ENCODE data around the gene AHNAK.

Gene AHNAK

DNA sequence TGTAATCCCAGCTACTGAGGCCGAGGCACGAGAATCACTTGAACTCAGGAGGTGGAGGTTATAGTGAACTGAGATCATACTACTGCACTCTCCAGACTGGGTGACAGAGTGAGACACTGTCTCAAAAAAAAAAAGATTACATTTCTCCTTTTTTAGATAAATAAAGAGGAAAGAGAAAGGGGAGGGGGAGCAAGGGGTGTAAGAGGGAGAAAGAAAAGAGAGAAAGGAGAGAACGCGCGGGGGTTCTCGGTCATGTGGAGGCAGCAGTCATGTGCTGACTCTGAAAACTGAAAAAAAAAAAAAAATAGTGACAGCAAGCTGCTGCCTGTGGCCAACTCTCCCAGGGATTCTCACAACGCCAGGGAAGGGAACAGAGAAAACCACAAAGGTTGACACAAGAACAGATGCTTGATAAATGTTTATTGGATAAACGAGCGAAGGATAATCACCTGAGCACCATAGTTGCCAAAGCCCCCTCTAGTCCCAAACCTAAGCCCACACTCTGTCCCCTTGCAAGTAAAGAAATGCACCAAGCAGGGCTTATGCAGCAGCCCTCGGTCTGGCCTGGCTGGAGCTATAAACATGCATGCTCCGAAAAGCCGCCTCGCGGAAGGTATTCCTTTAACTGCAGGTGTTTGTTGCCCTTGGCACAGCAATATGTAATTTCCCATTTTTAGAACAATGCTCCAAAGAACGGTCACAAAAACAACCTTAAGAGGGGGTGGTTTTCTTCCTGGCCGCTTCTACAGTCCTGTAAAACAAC is 113.3 kb downstream of the AHNAK start:
- DNase-seq (ENCODE audit: low read depth, low spot score) = no peak

GRCh38 chr11:62432695-62433094 is 113.9 kb downstream of the AHNAK start:
- no peak for DNase-seq (ENCODE audit: low read depth, low spot score)

DNA sequence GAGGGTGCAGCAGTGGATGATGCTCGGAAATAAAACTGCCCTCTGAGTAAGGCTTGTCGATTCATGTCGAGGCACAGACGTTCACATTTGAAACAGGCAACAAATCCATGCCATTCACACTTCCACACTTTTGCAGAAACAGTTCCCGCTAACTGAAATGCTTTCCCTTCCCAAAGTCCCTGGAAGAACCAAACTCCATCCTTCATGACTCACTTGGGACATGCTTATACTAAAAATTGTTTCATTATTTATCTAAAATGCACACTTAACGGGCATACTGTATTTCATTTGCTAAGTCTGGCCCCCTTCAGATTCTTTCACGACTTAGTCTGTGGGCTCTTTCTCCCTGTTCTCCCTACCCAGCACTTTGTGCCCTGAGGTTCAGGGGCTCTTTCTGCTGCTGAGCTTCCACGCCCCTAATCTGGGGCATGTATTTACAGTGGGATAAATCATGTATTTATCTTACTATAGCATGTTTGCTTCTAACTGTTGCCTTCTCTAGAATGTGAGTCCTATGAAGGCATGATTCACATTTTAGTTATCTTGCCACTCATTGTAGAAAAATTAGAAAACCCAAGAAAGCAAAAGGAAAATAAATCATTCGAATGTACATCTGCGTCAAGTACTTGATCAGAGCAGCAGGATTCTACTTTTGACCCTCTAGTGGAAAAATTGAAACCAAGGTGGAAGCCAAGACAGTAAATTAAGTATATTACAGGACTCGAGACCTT is 115.3 kb downstream of the AHNAK start:
- no peak for DNase-seq (ENCODE audit: low read depth, low spot score)

- DNase-seq (ENCODE audit: low read depth, low spot score) = no peak
Observed at GRCh38 chr11:62430425-62430824, 116.2 kb downstream of the AHNAK start.

DNA sequence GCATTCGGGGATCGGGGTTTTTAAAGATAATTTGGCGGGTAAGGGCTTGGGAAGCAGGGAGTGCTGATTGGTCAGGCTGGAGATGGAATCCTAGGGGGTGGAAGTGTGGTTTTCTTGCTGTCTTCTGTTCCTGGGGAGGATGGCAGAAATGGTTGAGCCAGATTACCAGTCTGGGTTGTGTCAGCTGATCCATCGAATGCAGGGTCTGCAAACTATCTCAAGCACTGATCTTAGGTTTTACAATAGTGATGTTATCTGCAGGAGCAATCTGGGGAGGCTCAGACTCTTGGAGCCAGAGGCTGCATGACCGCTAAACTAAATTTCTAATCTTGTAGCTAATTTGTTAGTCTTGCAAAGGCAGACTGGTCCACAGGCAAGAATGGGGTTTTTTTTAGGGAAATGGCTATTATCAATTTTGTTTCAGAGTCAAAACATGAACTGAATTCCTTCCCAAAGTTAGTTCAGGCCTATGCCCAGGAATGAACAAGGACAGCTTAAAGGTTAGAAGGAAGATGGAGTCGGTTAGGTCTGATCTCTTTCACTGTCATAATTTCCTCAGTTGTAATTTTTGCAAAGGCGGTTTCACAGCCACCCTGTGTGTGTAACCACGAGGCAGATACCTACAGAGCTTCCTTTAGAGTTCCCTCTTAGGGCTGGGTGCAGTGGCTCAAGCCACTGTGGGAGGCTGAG is 117.6 kb downstream of the AHNAK start:
- DNase-seq (ENCODE audit: low read depth, low spot score) = no peak

GRCh38 chr11:62427630-62428233 is 118.9 kb downstream of the AHNAK start:
- no peak for DNase-seq (ENCODE audit: low read depth, low spot score)

DNA sequence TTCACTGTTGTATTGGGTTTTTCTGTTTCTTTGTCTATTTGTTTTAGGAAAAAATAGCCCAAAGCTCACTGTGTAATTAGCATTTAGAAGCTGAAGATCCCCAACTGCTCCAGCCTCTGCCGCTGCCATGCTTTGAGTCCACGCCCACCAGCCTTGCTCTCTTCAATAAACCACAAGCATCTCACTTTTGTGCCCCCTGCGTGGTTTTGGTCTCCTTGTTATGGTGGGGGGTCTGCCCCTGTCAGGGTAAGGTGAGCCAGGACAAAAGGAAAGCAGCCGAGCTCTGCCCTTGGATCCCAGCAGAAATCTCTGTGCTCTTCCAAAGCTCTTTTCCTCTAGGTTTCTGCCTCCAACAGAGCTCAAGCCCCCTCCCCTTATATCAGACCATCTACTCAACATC is 123.6 kb downstream of the AHNAK start:
- DNase-seq (ENCODE audit: low read depth, low spot score) = no peak

- no peak for DNase-seq (ENCODE audit: low read depth, low spot score)
Observed at GRCh38 chr11:62421996-62422395, 124.6 kb downstream of the AHNAK start.

- no peak for DNase-seq (ENCODE audit: low read depth, low spot score)
Observed at GRCh38 chr11:62420882-62421281, 125.7 kb downstream of the AHNAK start.

DNA sequence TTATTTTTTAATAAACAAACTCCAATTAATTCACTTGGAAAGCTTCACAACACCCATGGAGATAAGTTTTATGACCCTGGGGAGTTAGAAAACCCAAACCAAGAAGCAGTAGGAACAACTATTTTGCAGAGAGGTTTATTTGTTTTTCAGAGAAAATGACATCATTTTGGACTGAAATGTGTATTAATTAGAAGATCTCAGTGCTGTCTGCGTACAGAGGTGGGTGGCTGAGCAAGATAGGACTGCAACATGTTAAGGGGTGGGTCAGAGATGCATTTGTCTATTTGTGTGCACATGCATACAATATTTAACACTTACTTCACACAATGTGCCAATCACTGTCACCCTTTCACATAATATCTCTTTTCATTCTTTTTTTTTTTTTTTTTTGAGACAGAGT is 126.7 kb downstream of the AHNAK start:
- no peak for DNase-seq (ENCODE audit: low read depth, low spot score)

GRCh38 chr11:62419314-62419929 is 127.2 kb downstream of the AHNAK start:
- no peak for DNase-seq (ENCODE audit: low read depth, low spot score)

DNA sequence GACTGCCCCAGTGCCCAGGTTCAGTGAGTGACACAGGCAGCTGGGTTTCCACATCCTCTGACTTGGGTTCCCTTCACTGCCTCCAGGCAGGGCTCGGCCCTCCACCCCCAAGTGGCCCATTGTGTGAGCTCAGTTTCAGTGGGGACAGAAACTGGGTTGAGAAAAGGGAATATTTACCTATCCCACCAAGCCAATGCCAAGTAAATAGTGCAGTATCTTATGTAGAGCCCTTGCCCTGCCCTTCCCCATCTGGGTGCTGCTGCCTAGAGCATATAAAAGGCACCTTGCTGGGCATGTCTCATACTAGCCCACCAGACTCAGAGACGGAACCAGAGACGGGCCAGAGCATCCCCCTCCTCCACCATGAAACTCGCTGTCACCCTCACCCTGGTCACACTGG is 127.9 kb downstream of the AHNAK start, which contains the start of gene SCGB1A1:
TSS of gene SCGB1A1 (plus strand) at position 301 of the 400 bp plus-strand sequence. CDS start at position 364, 63 bp downstream.
- DNase-seq (ENCODE audit: low read depth, low spot score) = no peak

DNA sequence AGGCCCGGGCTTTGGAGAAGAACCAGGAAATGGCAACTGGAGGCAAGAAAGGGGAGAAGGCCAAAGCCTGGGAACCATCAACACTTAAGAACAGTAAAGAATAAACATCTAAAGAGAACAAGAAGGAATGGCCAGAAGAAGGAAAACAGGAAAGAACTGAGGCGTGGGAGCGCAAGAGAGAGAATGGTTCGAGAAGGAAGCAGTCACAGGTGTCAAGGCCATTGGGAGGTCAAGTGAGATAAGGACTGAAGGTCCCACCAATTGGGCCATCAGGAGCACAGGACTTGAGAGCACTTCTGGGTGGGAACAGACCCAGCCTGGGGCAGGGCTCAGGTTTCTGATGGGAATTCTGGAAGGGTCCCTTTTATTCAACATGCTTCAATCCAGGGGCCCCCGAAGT is 128.5 kb downstream of the AHNAK start:
- no peak for DNase-seq (ENCODE audit: low read depth, low spot score)

DNA sequence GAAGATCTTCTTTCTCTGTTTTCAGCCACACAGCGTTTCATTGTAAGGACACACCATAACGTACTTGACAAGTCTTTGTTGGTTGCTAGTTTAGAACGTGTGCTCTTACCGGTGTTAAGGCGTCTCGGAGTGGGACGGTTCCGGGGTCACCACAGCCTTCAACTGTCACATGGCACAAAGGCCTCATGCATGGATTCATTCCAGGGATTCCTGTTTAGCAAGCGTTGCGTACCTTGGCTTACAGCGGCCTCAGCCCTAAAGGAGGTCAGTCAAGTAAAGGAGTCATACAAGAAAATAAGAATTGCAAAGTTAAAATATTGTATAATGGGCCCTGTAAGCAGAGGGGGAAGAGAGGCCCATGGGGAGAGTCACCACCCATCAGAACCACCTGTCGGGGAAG is 130.0 kb downstream of the AHNAK start:
- DNase-seq (ENCODE audit: low read depth, low spot score) = no peak

DNA sequence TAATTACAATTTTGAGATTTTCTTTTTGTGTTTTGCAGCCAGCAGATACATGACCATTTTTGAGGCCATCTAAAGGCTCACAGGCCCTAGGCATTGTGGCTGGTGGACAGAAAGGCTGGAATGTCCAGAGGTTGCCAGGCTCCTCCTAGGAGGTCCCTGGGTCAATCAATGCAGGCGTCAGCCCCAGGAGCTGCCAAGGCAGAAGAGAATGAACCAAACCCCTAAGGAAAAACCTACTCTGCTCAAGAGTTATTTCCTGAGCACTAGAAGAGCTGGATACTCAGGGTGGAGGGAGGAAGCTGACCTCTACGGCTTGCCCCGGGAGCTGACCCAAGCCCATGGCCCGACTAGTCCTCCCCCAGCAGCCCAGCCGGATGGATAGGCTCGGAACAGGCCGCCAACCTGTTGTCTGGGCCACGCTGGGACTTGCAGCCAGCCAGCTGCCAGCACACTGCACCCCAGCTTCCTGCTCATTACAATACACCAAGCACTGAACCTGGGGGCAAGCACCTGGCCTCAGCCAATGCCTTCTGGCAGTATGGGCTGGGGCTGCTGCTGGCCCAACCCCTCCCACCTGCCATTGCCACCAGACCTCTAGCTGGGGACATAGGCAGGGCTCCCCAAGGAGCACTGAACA is 133.4 kb downstream of the AHNAK start:
- no peak for DNase-seq (ENCODE audit: low read depth, low spot score)

DNA sequence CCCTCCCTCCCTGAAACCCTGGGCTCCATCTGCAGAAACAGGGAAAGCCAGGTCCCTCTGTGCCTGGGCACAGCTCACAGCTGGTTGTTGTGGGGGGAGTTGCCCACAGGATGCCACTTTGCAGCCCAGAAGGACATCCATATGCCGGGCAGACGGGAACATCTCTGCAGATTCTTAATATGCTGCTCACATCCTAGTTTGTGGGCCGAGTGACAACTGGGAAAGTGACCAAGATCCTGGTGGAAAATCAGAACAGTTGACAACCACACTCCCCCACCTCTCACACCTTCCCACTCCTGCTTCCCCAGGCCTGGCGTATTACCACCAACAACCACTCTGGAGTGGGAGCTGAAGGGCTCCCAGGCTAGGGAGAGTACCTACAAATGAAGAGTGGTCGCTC is 135.1 kb downstream of the AHNAK start:
- DNase-seq (ENCODE audit: low read depth, low spot score) = no peak

GRCh38 chr11:62410972-62411371 is 135.6 kb downstream of the AHNAK start:
- DNase-seq (ENCODE audit: low read depth, low spot score) = no peak

DNA sequence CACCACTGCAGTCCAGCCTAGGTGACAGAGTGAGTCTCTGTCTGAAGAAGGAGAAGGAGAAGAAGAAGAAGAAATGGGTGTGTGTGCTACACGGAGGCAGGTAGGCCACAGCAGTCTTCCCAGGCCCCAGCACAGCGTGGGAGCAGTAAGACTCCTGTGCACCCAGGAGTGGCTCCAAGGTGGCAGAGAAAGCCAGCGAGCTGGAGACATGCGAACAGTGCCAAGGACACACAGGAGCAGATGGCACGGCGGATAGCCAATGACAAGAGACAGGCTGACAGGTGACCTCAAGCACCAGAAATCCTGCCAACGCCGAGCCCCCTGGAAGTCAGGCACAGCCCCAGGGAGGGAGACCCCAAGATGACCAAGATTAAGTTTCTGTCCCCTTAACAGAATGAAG is 136.8 kb downstream of the AHNAK start:
- DNase-seq (ENCODE audit: low read depth, low spot score) = no peak

DNA sequence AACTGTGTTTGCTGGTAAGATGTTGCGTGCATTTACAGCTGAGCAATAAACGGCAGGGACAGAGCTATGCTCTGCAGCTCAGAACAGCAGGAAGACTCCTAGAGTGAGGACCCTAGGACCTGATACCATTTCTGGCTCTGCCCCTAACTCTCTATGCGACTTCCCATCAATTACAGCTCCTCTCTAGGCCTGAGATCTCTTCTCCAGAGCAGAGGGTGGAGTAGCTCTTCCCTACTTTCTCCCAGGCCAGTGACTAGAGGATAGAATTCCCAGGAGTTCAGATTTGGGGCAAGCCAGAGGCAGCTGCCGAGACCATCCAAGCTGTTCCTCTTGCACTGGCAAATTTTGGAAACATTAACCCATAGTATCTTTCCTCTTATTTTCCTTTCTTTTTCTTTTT is 140.6 kb downstream of the AHNAK start:
- DNase-seq (ENCODE audit: low read depth, low spot score) = no peak

DNA sequence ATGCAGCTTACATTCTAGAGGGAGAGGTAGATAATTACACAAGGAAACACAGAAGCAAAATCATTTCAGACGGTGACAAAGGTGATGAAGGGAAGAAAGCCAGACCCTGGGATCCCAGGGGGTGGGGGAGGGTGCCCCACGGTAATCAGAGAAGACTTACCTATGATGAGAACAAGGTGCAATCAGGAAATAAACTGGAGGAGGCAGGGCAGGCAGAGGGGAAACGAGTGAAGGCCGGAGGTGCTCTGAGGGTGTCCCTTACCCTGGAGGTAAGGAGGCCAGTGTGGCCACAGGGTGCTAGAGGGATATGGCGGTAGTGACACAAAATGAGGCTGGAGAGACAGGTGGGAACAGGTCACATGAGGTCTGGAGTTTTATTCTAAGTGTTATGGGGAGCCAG is 141.7 kb downstream of the AHNAK start:
- no peak for DNase-seq (ENCODE audit: low read depth, low spot score)

DNA sequence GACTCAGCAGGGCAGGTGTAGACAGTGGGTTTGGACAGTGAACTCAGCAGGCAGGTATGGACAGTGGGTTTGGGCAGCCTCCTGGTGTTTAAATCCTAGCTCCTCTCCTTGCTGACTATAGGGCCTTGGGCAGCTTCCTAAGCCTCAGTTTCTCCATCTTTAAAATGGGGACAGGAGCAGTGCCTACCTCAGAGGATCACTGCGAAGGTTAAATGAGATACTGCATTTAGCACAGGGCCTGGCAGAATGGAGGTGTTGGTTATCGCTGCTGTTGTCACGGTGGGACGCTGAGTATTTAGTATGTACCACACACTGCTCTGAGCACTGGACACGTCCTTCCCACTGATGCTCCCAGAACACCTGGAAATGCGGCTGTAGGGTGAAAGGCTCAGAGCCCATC is 142.2 kb downstream of the AHNAK start:
- no peak for DNase-seq (ENCODE audit: low read depth, low spot score)

Measured in activated CD4-positive, CD25-positive, alpha-beta regulatory T cell treated with anti-CD3 and anti-CD28 coated beads, Interleukin-2, amount 50 U/mL, for 16 hours (primary cell).